Esophagus muscularis mucosa (tissue), 4 donors: ENCODE results near the gene SIK3. TPM values are rescaled to one million over a fixed set of nuclear protein-coding genes. Genes with fewer than 3 reads are reported as not detected.
"Not testable (repeated sequence)": the region's sequence is repeated elsewhere in the genome, so short reads cannot be mapped to it uniquely, and the experiment has no call there.

Experiments used
- DNase-seq: peaks from one replicate; pipeline ENCODE4 v3.0.0-alpha.2; 2017; ENCODE audit errors: extremely low spot score
- H3K27ac ChIP-seq, 4 donors: fragments of 200-600 bp; sonication (generic); replicated peaks in 1 of 4; 1 replicate in 3 of 4; 2 replicates in 1 of 4; pipeline ENCODE4 v1.5.1; 2016 to 2019; ENCODE audit warnings: mild to moderate bottlenecking in 1 of 4
- H3K27me3 ChIP-seq, 4 donors: fragments of 200-600 bp; sonication (generic); one replicate each; pipeline versions ENCODE4 v1.5.1 to v1.6.0; 2016 to 2019
- H3K36me3 ChIP-seq, 4 donors: fragments of 200-600 bp; sonication (generic); one replicate each; pipeline ENCODE4 v1.5.1; 2016 to 2019
- H3K4me1 ChIP-seq, 4 donors: fragments of 200-600 bp; sonication (generic); one replicate each; pipeline ENCODE4 v1.5.1; 2016 to 2019
- H3K4me3 ChIP-seq, 4 donors: fragments of 200-600 bp; sonication (generic); 1 replicate in 2 of 4; 2 replicates in 2 of 4; pipeline ENCODE4 v1.5.1; 2016 to 2019; ENCODE audit warnings: mild to moderate bottlenecking in 4 of 4, moderate library complexity in 1 of 4
- H3K9me3 ChIP-seq, 4 donors: fragments of 200-600 bp; sonication (generic); 1 replicate in 3 of 4; 2 replicates in 1 of 4; pipeline ENCODE4 v1.5.1; 2016 to 2019
- CTCF ChIP-seq, 3 experiments: fragments of 200-600 bp in 2 of 3; fragments of 450-650 bp in 1 of 3; sonication (generic) in 2 of 3; IDR thresholded peaks; one replicate each; pipeline ENCODE4 v1.5.1; 2017 to 2019; ENCODE audit warnings: antibody characterized with exemption in 3 of 3, mild to moderate bottlenecking in 2 of 3, moderate library complexity in 1 of 3
- EP300 ChIP-seq: sonication (generic); formaldehyde crosslinking; IDR thresholded peaks from one replicate; pipeline ENCODE4 v1.6.1; 2017; ENCODE audit warnings: antibody characterized with exemption
- POLR2A ChIP-seq: fragments of 450-650 bp; IDR thresholded peaks from one replicate; pipeline ENCODE4 v1.6.1; 2017; ENCODE audit warnings: antibody characterized with exemption, moderate library complexity, mild to moderate bottlenecking, low read depth
- POLR2AphosphoS5 ChIP-seq, 2 donors: sonication (generic); formaldehyde crosslinking; IDR thresholded peaks; one replicate each; pipeline ENCODE4 v1.6.1; 2017; ENCODE audit warnings: antibody characterized with exemption in 2 of 2
- WGBS: methylation state at CpG from one replicate; pipeline ENCODE4 v1.1.5; 2018; 5-methylcytosine and 5-hydroxymethylcytosine counted together
- intact Hi-C: fragments of 100-400 bp; cut with DNase I; formaldehyde crosslinking; loops from one replicate; pipeline ENCODE4 v1.15.1; 2023
- total RNA-seq, 4 donors: library from RNA; depleted of rRNA; stranded (reverse); fragments of >200 nt; gene quantifications; one replicate each; pipeline versions ENCODE4 v1.1.0 to v1.2.1, GENCODE V29; 2016

The SIK3 gene
- total RNA-seq, 4 donors from 2014 or later = 39.5 to 53.5 (median 42.3) TPM

DNA sequence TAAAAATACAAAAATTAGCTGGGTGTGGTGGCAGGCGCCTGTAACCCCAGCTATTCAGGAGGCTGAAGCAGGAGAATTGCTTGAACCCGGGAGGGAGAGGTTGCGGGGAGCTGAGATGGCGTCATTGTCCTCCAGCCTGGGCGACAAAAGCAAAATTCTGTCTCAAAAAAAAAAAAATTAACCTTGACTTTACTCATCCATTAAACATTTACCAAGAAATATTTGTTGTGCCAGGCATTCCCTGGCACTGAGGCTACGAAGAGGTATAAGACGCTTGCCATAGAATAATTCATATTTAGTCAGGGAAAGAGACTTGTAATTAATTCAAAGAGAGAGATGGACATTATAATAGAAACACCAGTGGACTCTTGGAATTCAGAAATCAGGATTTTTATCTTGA is 32.7 kb upstream of the SIK3 start:
- no peak overlapping the region for H3K4me3 ChIP-seq
- H3K36me3 ChIP-seq = no peaks in the 10 kb centered on the region
- TF ChIP-seq POLR2AphosphoS5 (IDR thresholded peaks at IDR 0.05) (no peak), POLR2A (no peak), CTCF (IDR thresholded peaks at IDR 0.05) (no peak), EP300 (no peak)
- no peaks in the 10 kb centered on the region for H3K27me3 ChIP-seq
- 95% methylated on average over 7 of the region's 7 CpGs for WGBS
- no peak for DNase-seq
- no peak overlapping the region for H3K27ac ChIP-seq
- intact Hi-C loops = no loop called here
- H3K9me3 ChIP-seq = no peaks in the 10 kb centered on the region
- H3K4me1 ChIP-seq = no peaks in the 10 kb centered on the region

GRCh38 chr11:117130396-117130795 is 32.2 kb upstream of the SIK3 start:
- H3K4me3 ChIP-seq, H3K36me3 ChIP-seq, intact Hi-C loops, DNase-seq, H3K4me1 ChIP-seq, H3K27ac ChIP-seq, H3K9me3 ChIP-seq, H3K27me3 ChIP-seq: not testable (repeated sequence)
- WGBS = 90% methylated on average over 7 of the region's 7 CpGs

DNA sequence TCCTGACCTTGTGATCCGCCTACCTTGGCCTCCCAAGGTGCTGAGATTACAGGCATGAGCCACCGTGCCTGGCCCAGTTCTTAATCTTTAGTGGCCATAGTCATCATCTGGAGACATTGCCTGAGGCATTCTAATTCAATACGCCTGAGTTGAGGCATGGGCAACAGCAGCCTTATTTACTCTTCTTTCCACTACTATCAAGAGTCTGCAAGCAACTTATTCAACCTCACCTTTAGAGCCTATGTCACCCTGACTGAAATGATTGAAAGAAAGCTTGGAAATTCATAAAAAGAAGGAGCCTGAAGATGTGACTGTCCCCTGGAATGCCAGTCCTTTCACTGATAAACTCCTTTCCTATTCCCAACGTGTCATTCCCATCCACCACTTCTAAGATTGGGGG is 30.1 kb upstream of the SIK3 start:
- intact Hi-C loops = no loop called here
- WGBS = 87% methylated on average over 4 of the region's 4 CpGs
- H3K9me3 ChIP-seq = no peaks in the 10 kb centered on the region
- no peak for DNase-seq
- H3K4me1 ChIP-seq = no peaks in the 10 kb centered on the region
- H3K27ac ChIP-seq = no peak overlapping the region
- no peak overlapping the region for H3K4me3 ChIP-seq
- no peaks in the 10 kb centered on the region for H3K27me3 ChIP-seq
- H3K36me3 ChIP-seq = no peaks in the 10 kb centered on the region
- TF ChIP-seq EP300 (no peak), CTCF (IDR thresholded peaks at IDR 0.05) (no peak), POLR2A (no peak), POLR2AphosphoS5 (IDR thresholded peaks at IDR 0.05) (no peak)

DNA sequence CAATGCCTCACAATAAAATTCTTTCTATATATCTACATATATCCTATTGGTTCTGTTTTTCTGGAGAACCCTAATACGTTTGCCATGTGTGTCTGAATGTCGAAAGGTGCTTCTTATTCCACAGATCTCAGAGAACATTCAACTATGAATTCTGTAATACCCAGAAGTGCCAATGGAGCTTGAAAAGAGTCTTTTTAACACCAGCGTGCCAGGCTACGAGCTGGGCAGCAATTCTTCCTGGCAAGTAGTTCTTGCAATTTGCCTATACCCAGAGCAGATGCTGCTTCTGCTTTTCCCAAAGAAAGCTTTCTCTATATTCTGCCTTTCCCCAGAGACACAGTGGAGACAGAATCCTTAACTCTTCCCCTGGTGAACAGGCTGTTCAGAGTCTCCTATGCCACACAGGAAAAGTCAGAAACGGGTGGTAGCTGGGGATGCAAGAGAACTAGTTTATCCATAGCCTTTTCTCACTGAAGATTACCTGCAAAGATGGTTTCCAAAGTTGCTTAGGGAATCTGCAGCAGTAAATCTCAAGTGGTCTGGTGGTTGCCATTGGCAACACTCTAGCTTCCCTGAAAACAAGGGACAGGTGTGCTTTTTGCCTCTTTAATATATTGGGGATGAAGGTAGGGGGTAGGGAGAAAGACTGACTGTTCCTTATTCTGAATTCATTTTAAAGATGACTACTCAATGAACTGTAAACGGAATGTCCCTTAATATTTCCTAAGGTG is 29.1 kb upstream of the SIK3 start:
- no peak for DNase-seq
- Histone ChIP-seq H3K27me3 (no peaks in the 10 kb centered on the region), H3K27ac (no peak overlapping the region), H3K4me1 (no peaks in the 10 kb centered on the region), H3K4me3 (no peak overlapping the region), H3K36me3 (no peaks in the 10 kb centered on the region), H3K9me3 (no peaks in the 10 kb centered on the region)
- 82% methylated on average over 6 of the region's 6 CpGs for WGBS
- intact Hi-C loops = no loop called here
- no peak for TF ChIP-seq CTCF (IDR thresholded peaks at IDR 0.05)
- no peak for TF ChIP-seq POLR2AphosphoS5 (IDR thresholded peaks at IDR 0.05)
- TF ChIP-seq POLR2A = no peak
- no peak for TF ChIP-seq EP300

DNA sequence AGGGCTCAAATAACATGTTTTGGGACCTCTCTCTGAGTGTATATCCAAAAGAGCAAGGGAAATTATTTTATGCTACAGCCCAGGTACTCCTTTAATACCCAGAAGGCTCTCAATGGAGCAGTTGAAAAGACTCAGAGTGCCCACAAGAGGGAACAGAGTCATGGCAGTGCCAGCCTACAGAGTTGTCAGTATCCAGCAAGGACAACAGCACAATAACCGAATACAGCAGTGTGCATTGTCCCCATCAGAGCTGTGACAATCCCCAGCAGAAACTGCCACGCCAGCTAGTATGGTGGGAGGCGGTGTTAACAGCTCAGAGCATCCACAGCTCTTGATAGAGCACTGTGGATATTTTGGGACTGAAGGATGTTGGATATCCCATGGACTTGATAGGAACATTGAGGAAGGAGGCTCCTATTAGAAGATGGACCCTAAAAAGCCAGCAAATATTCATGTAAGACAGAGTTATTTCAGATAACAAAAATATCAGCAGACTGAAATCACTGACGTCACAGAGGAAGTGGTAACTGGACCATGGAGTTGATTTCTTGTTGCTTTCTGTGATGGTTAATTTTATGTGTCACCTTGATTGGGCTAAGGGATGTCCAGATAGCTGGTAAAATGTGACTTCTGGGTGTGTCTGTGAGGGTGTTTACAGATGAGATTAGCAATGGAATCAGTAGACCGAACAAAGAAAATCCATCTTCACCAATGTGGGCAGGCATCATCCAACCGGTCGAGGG is 28.2 kb upstream of the SIK3 start:
- Histone ChIP-seq H3K27me3 (no peaks in the 10 kb centered on the region), H3K9me3 (no peaks in the 10 kb centered on the region), H3K4me3 (no peak overlapping the region), H3K27ac (no peak overlapping the region), H3K36me3 (no peaks in the 10 kb centered on the region), H3K4me1 (no peaks in the 10 kb centered on the region)
- no peak for DNase-seq
- TF ChIP-seq EP300 (no peak), CTCF (IDR thresholded peaks at IDR 0.05) (no peak), POLR2A (no peak), POLR2AphosphoS5 (IDR thresholded peaks at IDR 0.05) (no peak)
- WGBS = 75% methylated on average over 7 of the region's 7 CpGs
- intact Hi-C loops = no loop called here
